SK-N-MC (cell line): Measurements from ENCODE around the gene COPS7A.
"Not testable (repeated sequence)": the region's sequence is repeated elsewhere in the genome, so short reads cannot be mapped to it uniquely, and the experiment has no call there.

Experiments
- DNase-seq: peaks from one replicate; pipeline ENCODE4 v3.0.0-alpha.2; 2011; ENCODE audit warnings: low read depth, low spot score
- H3K27ac ChIP-seq: fragments of 200-600 bp; sonication (generic); 2 replicates; pipeline ENCODE4 v1.5.1; 2016; ENCODE audit warnings: mixed run types
- H3K36me3 ChIP-seq: fragments of 200-600 bp; sonication (generic); 2 replicates; pipeline ENCODE4 v1.6.1; 2017; ENCODE audit warnings: antibody characterized with exemption, low read length, mixed read lengths; ENCODE audit not compliant: insufficient read depth
- H3K4me3 ChIP-seq: fragments of 200-600 bp; sonication (generic); 2 replicates; pipeline ENCODE4 v1.5.1; 2016
- H3K9ac ChIP-seq: fragments of 200-600 bp; sonication (generic); 2 replicates; pipeline ENCODE4 v1.8.0; 2017; ENCODE audit warnings: mixed run types, mixed read lengths; ENCODE audit not compliant: insufficient read length
- H3K9me3 ChIP-seq: fragments of 200-600 bp; sonication (generic); 2 replicates; pipeline ENCODE4 v1.6.1; 2017; ENCODE audit warnings: low read depth, mild to moderate bottlenecking, antibody characterized with exemption, low read length, moderate library complexity, mixed read lengths
- EZH2 ChIP-seq: fragments of 200-600 bp; sonication (generic); IDR thresholded peaks from one replicate; pipeline ENCODE4 v1.6.1; 2017; ENCODE audit warnings: antibody characterized with exemption
- FOXP2 ChIP-seq: optimal IDR thresholded peaks from 2 replicates; pipeline ENCODE3; 2011; ENCODE audit warnings: mild to moderate bottlenecking, moderate library complexity; ENCODE audit not compliant: insufficient read depth; ENCODE audit errors: extremely low read length, control extremely low read depth
- POLR2AphosphoS5 ChIP-seq: IDR thresholded peaks from 2 replicates; pipeline ENCODE4 v1.6.1; 2012; ENCODE audit warnings: mild to moderate bottlenecking, low read depth, low read length, borderline replicate concordance

COPS7A gene

GRCh38 chr12:6699989-6700645 is 23.7 kb upstream of the COPS7A start:
- no peak overlapping the region for H3K9ac ChIP-seq
- H3K36me3 ChIP-seq, result no peaks in the 10 kb centered on the region
- peak overlapping the region; percentile 80 for H3K4me3 ChIP-seq
- H3K27ac ChIP-seq, result no peak overlapping the region
- no peaks in the 10 kb centered on the region for H3K9me3 ChIP-seq
- no peak for DNase-seq
- TF ChIP-seq FOXP2 (no peak), EZH2 (no peak), POLR2AphosphoS5 (no peak)

GRCh38 chr12:6700646-6701051 is 23.2 kb upstream of the COPS7A start, which contains the start of gene PIANP:
TSS of gene PIANP (minus strand) at chr12:6700815. CDS start at chr12:6698061, 2,754 bp downstream.
- no peak for TF ChIP-seq FOXP2
- no peak for TF ChIP-seq POLR2AphosphoS5
- no peak for TF ChIP-seq EZH2
- no peak for DNase-seq

GRCh38 chr12:6701078-6701768 is 22.6 kb upstream of the COPS7A start:
- DNase-seq, result no peak
- Histone ChIP-seq H3K27ac (no peak overlapping the region), H3K9me3 (no peaks in the 10 kb centered on the region), H3K9ac (peak overlapping the region; percentile 59), H3K4me3 (peak overlapping the region; percentile 80), H3K36me3 (no peaks in the 10 kb centered on the region)
- TF ChIP-seq EZH2 (no peak), FOXP2 (no peak), POLR2AphosphoS5 (no peak)

More at GRCh38 chr12:6700646-6701051, 23.2 kb upstream of the COPS7A start, which contains the start of gene PIANP:
- Histone ChIP-seq H3K9me3 (no peaks in the 10 kb centered on the region), H3K4me3 (peak within 1 kb of the TSS; percentile 80), H3K27ac (no peak within 1 kb of the TSS), H3K36me3 (no peaks in the 10 kb centered on the region), H3K9ac (peak within 1 kb of the TSS; percentile 59)

- TF ChIP-seq POLR2AphosphoS5, result no peak
- TF ChIP-seq EZH2, result no peak
- no peak for TF ChIP-seq FOXP2
- Histone ChIP-seq H3K9ac (no peak overlapping the region), H3K27ac (no peak overlapping the region), H3K36me3 (no peaks in the 10 kb centered on the region), H3K9me3 (no peaks in the 10 kb centered on the region), H3K4me3 (no peak overlapping the region)
- DNase-seq, result no peak
Observed at GRCh38 chr12:6703631-6704030, 20.2 kb upstream of the COPS7A start.

- not testable (repeated sequence) for DNase-seq, H3K9ac ChIP-seq, H3K9me3 ChIP-seq, H3K36me3 ChIP-seq, H3K4me3 ChIP-seq, H3K27ac ChIP-seq
Observed at GRCh38 chr12:6708351-6708750, 15.5 kb upstream of the COPS7A start.

- H3K9ac ChIP-seq, result no peak overlapping the region
- no peaks in the 10 kb centered on the region for H3K9me3 ChIP-seq
- H3K27ac ChIP-seq, result no peak overlapping the region
- H3K36me3 ChIP-seq, result no peaks in the 10 kb centered on the region
- no peak for DNase-seq
- no peak for TF ChIP-seq FOXP2
- no peak for TF ChIP-seq EZH2
- no peak; the same call in 1 of the 2 replicates for TF ChIP-seq POLR2AphosphoS5
- H3K4me3 ChIP-seq, result no peak overlapping the region
Observed at GRCh38 chr12:6708960-6709394, 14.9 kb upstream of the COPS7A start.

GRCh38 chr12:6716031-6716873 is 7.6 kb upstream of the COPS7A start:
- H3K9me3 ChIP-seq, H3K4me3 ChIP-seq, H3K36me3 ChIP-seq, H3K27ac ChIP-seq, DNase-seq, H3K9ac ChIP-seq: not testable (repeated sequence)

GRCh38 chr12:6716874-6717437 is 6.9 kb upstream of the COPS7A start:
- Histone ChIP-seq H3K36me3 (no peaks in the 10 kb centered on the region), H3K4me3 (no peak overlapping the region), H3K27ac (no peak overlapping the region), H3K9ac (no peak overlapping the region), H3K9me3 (no peaks in the 10 kb centered on the region)
- TF ChIP-seq EZH2, result no peak
- TF ChIP-seq POLR2AphosphoS5, result no peak
- TF ChIP-seq FOXP2, result no peak
- no peak for DNase-seq
